ENCODE results near the gene MED23.

GRCh38 chr6:131643855-131644460, 15.9 kb upstream of the MED23 start:
- TF ChIP-seq, protein P1, sequence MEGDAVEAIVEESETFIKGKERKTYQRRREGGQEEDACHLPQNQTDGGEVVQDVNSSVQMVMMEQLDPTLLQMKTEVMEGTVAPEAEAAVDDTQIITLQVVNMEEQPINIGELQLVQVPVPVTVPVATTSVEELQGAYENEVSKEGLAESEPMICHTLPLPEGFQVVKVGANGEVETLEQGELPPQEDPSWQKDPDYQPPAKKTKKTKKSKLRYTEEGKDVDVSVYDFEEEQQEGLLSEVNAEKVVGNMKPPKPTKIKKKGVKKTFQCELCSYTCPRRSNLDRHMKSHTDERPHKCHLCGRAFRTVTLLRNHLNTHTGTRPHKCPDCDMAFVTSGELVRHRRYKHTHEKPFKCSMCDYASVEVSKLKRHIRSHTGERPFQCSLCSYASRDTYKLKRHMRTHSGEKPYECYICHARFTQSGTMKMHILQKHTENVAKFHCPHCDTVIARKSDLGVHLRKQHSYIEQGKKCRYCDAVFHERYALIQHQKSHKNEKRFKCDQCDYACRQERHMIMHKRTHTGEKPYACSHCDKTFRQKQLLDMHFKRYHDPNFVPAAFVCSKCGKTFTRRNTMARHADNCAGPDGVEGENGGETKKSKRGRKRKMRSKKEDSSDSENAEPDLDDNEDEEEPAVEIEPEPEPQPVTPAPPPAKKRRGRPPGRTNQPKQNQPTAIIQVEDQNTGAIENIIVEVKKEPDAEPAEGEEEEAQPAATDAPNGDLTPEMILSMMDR (IDR thresholded peaks at IDR 0.05): no peak
- no peak for TF ChIP-seq MXI1 (IDR thresholded peaks at IDR 0.05; ENCODE audit: low read depth, low read length)
- no peak for TF ChIP-seq TAF1 (IDR thresholded peaks at IDR 0.05; ENCODE audit: borderline replicate concordance, low read depth, low read length)
- no peak for TF ChIP-seq SIN3A (IDR thresholded peaks at IDR 0.05; ENCODE audit: borderline replicate concordance, low read depth, low read length)
- TF ChIP-seq RFX5 (IDR thresholded peaks at IDR 0.05; ENCODE audit: low read length): no peak

Measured in SK-N-SH (cell line).